ENCODE measurements around the gene JAK1.

DNA sequence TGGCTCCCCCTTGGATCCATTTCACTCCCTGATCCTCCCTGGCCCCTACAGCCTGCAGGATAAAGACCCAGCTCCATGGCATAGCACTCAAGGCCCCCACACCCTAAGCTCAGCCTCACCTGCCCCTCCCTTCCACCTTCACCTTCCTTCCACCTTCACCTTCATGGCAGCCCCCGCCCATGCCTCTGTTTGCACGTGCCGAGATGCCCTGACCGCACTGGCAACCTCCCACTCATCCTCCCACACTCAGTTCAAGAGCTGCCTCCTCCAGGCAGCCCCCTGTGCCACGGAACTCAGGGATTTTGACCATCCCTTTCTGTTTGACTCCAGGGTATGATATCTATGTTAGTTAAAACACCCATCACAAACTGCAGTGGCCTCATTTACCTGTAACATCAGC lies 111.7 kb downstream of the JAK1 start:
- TF ChIP-seq, protein P1, sequence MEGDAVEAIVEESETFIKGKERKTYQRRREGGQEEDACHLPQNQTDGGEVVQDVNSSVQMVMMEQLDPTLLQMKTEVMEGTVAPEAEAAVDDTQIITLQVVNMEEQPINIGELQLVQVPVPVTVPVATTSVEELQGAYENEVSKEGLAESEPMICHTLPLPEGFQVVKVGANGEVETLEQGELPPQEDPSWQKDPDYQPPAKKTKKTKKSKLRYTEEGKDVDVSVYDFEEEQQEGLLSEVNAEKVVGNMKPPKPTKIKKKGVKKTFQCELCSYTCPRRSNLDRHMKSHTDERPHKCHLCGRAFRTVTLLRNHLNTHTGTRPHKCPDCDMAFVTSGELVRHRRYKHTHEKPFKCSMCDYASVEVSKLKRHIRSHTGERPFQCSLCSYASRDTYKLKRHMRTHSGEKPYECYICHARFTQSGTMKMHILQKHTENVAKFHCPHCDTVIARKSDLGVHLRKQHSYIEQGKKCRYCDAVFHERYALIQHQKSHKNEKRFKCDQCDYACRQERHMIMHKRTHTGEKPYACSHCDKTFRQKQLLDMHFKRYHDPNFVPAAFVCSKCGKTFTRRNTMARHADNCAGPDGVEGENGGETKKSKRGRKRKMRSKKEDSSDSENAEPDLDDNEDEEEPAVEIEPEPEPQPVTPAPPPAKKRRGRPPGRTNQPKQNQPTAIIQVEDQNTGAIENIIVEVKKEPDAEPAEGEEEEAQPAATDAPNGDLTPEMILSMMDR (IDR thresholded peaks at IDR 0.05) = no peak
- no peak for TF ChIP-seq ZFX (IDR thresholded peaks at IDR 0.05; ENCODE audit: borderline replicate concordance)

Measured in 22Rv1 (cell line).